GM18868 (cell line): ENCODE data around the gene GAS7.

ENCODE experiments used
- ATAC-seq: cut with Tn5 transposase; IDR thresholded peaks from one replicate; pipeline ENCODE4 v1.9.1; 2021; ENCODE audit warnings: mild to moderate bottlenecking, moderate library complexity; ENCODE audit not compliant: unreplicated experiment

Gene GAS7

GRCh38 chr17:9994761-9995160 is 203.6 kb downstream of the GAS7 start:
- ATAC-seq, result no peak

- ATAC-seq, result no peak
Observed at GRCh38 chr17:9991796-9992195, 206.6 kb downstream of the GAS7 start.

GRCh38 chr17:9991351-9991750 is 207.1 kb downstream of the GAS7 start:
- no peak for ATAC-seq

GRCh38 chr17:9987779-9988585 is 210.4 kb downstream of the GAS7 start:
- peak; percentile 46 for ATAC-seq

GRCh38 chr17:9986754-9987382 is 211.5 kb downstream of the GAS7 start:
- no peak for ATAC-seq

GRCh38 chr17:9985646-9986045 is 212.8 kb downstream of the GAS7 start:
- ATAC-seq, result no peak

- no peak for ATAC-seq
Observed at GRCh38 chr17:9984768-9985167, 213.6 kb downstream of the GAS7 start.

- ATAC-seq, result no peak
Observed at GRCh38 chr17:9982159-9982558, 216.2 kb downstream of the GAS7 start.

- no peak for ATAC-seq
Observed at GRCh38 chr17:9981344-9981915, 217.0 kb downstream of the GAS7 start.

GRCh38 chr17:9979463-9979995 is 218.9 kb downstream of the GAS7 start:
- ATAC-seq, result no peak

- no peak for ATAC-seq
Observed at GRCh38 chr17:9977180-9977575, 221.2 kb downstream of the GAS7 start.

GRCh38 chr17:9976283-9977179 is 221.9 kb downstream of the GAS7 start:
- ATAC-seq, result no peak

- ATAC-seq, result no peak
Observed at GRCh38 chr17:9974448-9975381, 223.7 kb downstream of the GAS7 start.

- no peak for ATAC-seq
Observed at GRCh38 chr17:9973669-9974447, 224.5 kb downstream of the GAS7 start.

GRCh38 chr17:9971991-9972390 is 226.4 kb downstream of the GAS7 start:
- ATAC-seq, result no peak

GRCh38 chr17:9969301-9969935 is 229.0 kb downstream of the GAS7 start:
- no peak for ATAC-seq

GRCh38 chr17:9968881-9969280 is 229.5 kb downstream of the GAS7 start:
- no peak for ATAC-seq

- ATAC-seq, result no peak
Observed at GRCh38 chr17:9968008-9968407, 230.4 kb downstream of the GAS7 start.
